DOHH2 (cell line): Measurements from ENCODE around the gene G6PC3.

Source experiments
- H3F3A ChIP-seq: fragments of 200-600 bp; sonication (generic), shearing (Covaris generic); 2 replicates; pipeline ENCODE4 v1.6.0; 2016; ENCODE audit warnings: antibody characterized with exemption, mild to moderate bottlenecking; ENCODE audit not compliant: control insufficient read depth, insufficient read depth
- H3K27ac ChIP-seq: fragments of 200-600 bp; sonication (generic); 2 replicates; pipeline ENCODE4 v1.5.1; 2014; ENCODE audit warnings: low read depth, mild to moderate bottlenecking, low read length, moderate library complexity
- H3K27me3 ChIP-seq: fragments of 200-600 bp; sonication (generic); 2 replicates; pipeline ENCODE4 v1.6.1; 2014; ENCODE audit warnings: mild to moderate bottlenecking, low read length, mixed read lengths; ENCODE audit not compliant: control insufficient read depth
- H3K36me3 ChIP-seq: fragments of 200-600 bp; sonication (generic); 2 replicates; pipeline ENCODE4 v1.6.1; 2014; ENCODE audit warnings: mild to moderate bottlenecking, low read length, moderate library complexity, mixed read lengths; ENCODE audit not compliant: control insufficient read depth
- H3K4me1 ChIP-seq: fragments of 200-600 bp; sonication (generic); 2 replicates; pipeline ENCODE4 v1.6.1; 2014; ENCODE audit warnings: mild to moderate bottlenecking, low read length, mixed read lengths; ENCODE audit not compliant: control insufficient read depth
- H3K4me2 ChIP-seq: fragments of 200-600 bp; sonication (generic); 2 replicates; pipeline ENCODE4 v1.6.0; 2014; ENCODE audit warnings: mild to moderate bottlenecking, low read length, moderate library complexity
- H3K4me3 ChIP-seq: fragments of 200-600 bp; sonication (generic); 2 replicates; pipeline ENCODE4 v1.5.1; 2014; ENCODE audit warnings: mild to moderate bottlenecking, low read length, mixed read lengths
- H3K79me2 ChIP-seq: fragments of 200-600 bp; sonication (generic); 2 replicates; pipeline ENCODE4 v1.6.1; 2014; ENCODE audit warnings: mild to moderate bottlenecking, low read length, mixed read lengths; ENCODE audit not compliant: control insufficient read depth
- H3K9me2 ChIP-seq: fragments of 200-600 bp; sonication (generic); replicated peaks from 2 replicates; pipeline ENCODE4 v1.6.1; 2014; ENCODE audit warnings: mild to moderate bottlenecking, low read length, mixed read lengths; ENCODE audit not compliant: control insufficient read depth
- H3K9me3 ChIP-seq: fragments of 200-600 bp; sonication (generic); 2 replicates; pipeline ENCODE4 v1.6.1; 2014; ENCODE audit warnings: antibody characterized with exemption, low read length, mixed read lengths; ENCODE audit not compliant: control insufficient read depth, insufficient read depth
- H4K20me1 ChIP-seq: fragments of 200-600 bp; sonication (generic); 2 replicates; pipeline ENCODE4 v1.6.0; 2014; ENCODE audit warnings: low read depth, mild to moderate bottlenecking, antibody characterized with exemption, low read length, moderate library complexity; ENCODE audit not compliant: control insufficient read depth, insufficient read depth
- EZH2phosphoT487 ChIP-seq: fragments of 200-600 bp; sonication (generic); IDR thresholded peaks from 2 replicates; pipeline ENCODE4 v1.6.1; 2017; ENCODE audit warnings: borderline replicate concordance, mild to moderate bottlenecking, antibody characterized with exemption, low read length, moderate library complexity, mixed read lengths
- TF ChIP-seq, protein P1 (sequence below): fragments of 200-600 bp; sonication (generic); IDR thresholded peaks from one replicate; pipeline ENCODE4 v1.5.1; 2014; ENCODE audit warnings: antibody characterized with exemption, mild to moderate bottlenecking, low read depth, low read length; ENCODE audit not compliant: poor library complexity, severe bottlenecking

Gene G6PC3

DNA sequence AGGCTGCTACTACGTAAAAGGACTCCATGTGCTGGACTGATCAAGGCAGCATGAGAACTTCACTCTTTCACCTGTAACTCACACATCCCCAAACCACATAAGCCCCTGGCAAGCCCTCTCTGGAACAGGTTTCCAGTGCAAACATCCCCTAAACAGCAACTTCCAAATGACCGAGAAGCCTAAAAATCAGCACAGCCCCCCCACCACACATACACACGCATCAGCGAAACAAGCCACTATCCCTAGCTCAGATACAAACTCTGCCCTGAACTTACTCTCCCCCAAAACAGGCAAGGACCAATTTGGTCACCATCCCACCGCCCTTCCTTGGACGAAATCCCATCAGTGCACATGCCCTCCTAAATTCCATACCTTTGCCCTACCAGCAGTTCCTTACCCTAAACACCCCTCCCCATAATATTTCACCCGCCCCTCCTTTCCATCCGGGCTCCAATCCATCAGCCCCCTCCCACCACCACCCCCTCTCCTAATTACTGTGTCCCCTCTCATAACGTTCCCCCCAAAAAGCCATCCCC is 4.8 kb upstream of the G6PC3 start:
- H3K4me2 ChIP-seq = peak overlapping the region; percentile 82
- H3K27me3 ChIP-seq = no peaks in the 10 kb centered on the region
- no peak for TF ChIP-seq EZH2phosphoT487
- TF ChIP-seq, protein P1, sequence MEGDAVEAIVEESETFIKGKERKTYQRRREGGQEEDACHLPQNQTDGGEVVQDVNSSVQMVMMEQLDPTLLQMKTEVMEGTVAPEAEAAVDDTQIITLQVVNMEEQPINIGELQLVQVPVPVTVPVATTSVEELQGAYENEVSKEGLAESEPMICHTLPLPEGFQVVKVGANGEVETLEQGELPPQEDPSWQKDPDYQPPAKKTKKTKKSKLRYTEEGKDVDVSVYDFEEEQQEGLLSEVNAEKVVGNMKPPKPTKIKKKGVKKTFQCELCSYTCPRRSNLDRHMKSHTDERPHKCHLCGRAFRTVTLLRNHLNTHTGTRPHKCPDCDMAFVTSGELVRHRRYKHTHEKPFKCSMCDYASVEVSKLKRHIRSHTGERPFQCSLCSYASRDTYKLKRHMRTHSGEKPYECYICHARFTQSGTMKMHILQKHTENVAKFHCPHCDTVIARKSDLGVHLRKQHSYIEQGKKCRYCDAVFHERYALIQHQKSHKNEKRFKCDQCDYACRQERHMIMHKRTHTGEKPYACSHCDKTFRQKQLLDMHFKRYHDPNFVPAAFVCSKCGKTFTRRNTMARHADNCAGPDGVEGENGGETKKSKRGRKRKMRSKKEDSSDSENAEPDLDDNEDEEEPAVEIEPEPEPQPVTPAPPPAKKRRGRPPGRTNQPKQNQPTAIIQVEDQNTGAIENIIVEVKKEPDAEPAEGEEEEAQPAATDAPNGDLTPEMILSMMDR = no peak
- no peaks in the 10 kb centered on the region; the same call in 1 of the 2 replicates for H4K20me1 ChIP-seq
- H3K4me3 ChIP-seq = peak overlapping the region; percentile 97
- peaks cover 48% of the 10 kb centered on the region for H3K36me3 ChIP-seq
- peak overlapping the region; percentile 76 for H3K27ac ChIP-seq
- H3F3A ChIP-seq = peaks cover 7% of the 10 kb centered on the region; the same call in 1 of the 2 replicates
- H3K9me2 ChIP-seq = no peaks in the 10 kb centered on the region
- peaks cover 67% of the 10 kb centered on the region for H3K79me2 ChIP-seq
- peaks cover 44% of the 10 kb centered on the region for H3K4me1 ChIP-seq
- H3K9me3 ChIP-seq = no peaks in the 10 kb centered on the region

DNA sequence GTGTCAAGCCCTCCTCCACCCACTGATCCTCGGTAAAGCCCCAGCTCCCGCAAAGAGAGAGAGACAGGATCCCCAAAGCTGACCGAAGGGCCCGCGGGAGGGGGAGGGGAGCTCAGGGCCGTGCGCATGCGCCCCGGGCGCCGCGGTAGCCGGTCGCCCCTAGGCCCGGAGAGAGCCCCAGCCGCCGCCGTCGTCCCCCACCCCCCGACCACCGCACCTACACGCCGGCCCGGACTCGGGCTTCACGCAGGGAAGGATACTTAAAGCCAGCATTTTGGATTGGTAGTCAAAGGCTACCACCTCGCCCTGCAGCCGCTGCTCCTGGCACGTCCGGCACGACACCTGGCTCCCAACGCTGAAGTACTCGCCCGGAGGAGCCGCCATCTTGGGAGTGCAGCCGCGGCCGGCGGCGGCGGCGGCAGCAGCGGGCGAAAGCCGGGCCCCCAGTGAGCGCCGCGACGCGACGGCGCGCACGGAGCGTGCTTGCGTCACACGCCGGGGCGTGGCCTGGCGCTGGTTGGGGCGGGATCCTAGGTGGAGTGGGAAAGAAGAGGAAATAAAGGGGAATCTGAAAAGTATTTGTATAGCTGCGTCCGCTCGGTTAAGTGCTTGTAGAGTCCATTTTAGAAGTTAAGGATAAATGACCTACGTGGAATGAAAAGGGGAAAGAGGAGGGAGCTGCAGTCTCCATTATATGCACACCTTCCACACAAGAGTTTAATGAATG is 4.2 kb upstream of the G6PC3 start, which contains the start of gene LSM12:
Gene LSM12, minus strand, starts transcription at position 468 of the 727 bp plus-strand sequence. Its CDS starts 84 bp downstream, at position 384.
- Histone ChIP-seq H3K4me2 (peak within 1 kb of the TSS; percentile 82), H3K27ac (peak within 1 kb of the TSS; percentile 76), H3K4me1 (peaks cover 44% of the 10 kb centered on the region), H4K20me1 (no peaks in the 10 kb centered on the region; the same call in 1 of the 2 replicates), H3K9me2 (no peaks in the 10 kb centered on the region), H3K79me2 (peaks cover 67% of the 10 kb centered on the region), H3K9me3 (no peaks in the 10 kb centered on the region), H3K27me3 (no peaks in the 10 kb centered on the region), H3K4me3 (peak within 1 kb of the TSS; percentile 97), H3K36me3 (peaks cover 47% of the 10 kb centered on the region), H3F3A (peaks cover 7% of the 10 kb centered on the region; the same call in 1 of the 2 replicates)
- TF ChIP-seq, protein P1 = no peak

DNA sequence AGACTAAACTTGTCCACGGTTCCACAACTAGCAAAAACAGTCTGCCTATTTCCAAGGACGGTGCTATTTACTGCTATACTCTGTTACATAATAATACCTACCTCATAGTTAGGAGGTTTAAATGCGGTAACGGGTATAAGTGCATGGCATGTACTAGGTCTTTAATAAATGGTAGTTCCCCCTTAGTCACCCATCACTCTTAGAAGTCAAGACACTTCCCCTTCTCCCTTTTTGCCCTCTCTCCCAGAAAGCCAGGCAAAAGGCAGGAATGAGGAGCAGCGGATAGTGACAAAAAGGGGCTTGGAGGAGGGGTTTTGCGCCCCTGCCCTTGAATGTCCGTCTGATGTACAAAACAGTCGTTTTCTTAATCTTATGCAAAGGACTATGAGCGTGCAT is 3.0 kb upstream of the G6PC3 start:
- peak overlapping the region; percentile 97 for H3K4me3 ChIP-seq
- H3K27me3 ChIP-seq = no peaks in the 10 kb centered on the region
- H3K9me3 ChIP-seq = no peaks in the 10 kb centered on the region
- no peak for TF ChIP-seq EZH2phosphoT487
- TF ChIP-seq, protein P1 = no peak
- H3K27ac ChIP-seq = peak overlapping the region; percentile 76
- H3K4me1 ChIP-seq = peaks cover 51% of the 10 kb centered on the region
- no peaks in the 10 kb centered on the region for H4K20me1 ChIP-seq
- H3K36me3 ChIP-seq = peaks cover 37% of the 10 kb centered on the region
- no peaks in the 10 kb centered on the region for H3K9me2 ChIP-seq
- peaks cover 7% of the 10 kb centered on the region; the same call in 1 of the 2 replicates for H3F3A ChIP-seq
- H3K79me2 ChIP-seq = peaks cover 66% of the 10 kb centered on the region
- H3K4me2 ChIP-seq = peak overlapping the region; percentile 82
